Hindlimb muscle (tissue), 1 donor: ENCODE data around the gene ZSCAN20. TPM values are rescaled to one million over a fixed set of nuclear protein-coding genes. Genes with fewer than 3 reads are reported as not detected.

Source experiments
- DNase-seq: peaks from one replicate; pipeline ENCODE4 v3.0.0-alpha.2; 2013
- polyA plus RNA-seq: library from polyadenylated mRNA; unstranded; fragments of 120-200 nt; gene quantifications from one replicate; pipeline ENCODE4 v1.2.1, GENCODE V29; 2013; ENCODE audit not compliant: insufficient read length

Gene ZSCAN20
- 2.8 TPM for polyA plus RNA-seq

DNA sequence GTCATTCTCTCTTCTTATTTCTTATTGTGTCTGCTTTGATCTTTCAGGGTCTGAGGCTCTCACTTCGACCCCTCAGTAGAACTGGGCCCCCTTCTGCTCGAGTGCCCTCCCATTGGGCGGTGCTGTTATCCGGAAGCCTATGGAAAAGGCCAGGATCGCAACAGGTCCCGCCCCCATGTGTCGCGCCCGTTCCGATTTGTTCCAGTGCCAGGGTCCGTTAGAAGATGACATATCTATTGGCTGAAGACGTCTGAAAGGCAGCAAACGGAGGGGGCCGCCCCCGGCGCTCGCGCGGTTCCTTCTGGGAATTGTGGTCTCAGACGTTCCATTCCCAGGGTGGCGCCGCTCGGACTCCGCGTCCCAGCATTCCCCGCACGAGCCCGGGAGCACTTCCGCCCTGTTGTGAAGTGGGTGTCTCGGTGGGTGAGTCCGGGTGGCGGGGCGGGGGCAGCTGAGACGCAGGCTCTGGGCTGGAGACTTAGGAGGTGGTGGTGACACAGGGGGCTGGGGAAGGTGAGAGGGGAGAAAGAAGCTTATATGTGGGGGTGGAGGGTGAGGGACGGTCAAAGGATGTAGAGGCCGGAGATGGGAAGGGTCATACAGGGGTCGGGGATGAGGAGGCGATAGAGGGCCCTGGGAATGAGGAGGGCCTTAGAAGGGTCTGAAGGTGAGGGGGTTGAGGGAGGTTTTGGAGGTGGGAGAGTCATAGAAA lies at the start of gene ZSCAN20:
ZSCAN20 (plus strand) TSS at position 377 of the 712 bp plus-strand sequence. CDS start 6,644 bp downstream, outside the sequence.
- DNase-seq, result peak; percentile 98

DNA sequence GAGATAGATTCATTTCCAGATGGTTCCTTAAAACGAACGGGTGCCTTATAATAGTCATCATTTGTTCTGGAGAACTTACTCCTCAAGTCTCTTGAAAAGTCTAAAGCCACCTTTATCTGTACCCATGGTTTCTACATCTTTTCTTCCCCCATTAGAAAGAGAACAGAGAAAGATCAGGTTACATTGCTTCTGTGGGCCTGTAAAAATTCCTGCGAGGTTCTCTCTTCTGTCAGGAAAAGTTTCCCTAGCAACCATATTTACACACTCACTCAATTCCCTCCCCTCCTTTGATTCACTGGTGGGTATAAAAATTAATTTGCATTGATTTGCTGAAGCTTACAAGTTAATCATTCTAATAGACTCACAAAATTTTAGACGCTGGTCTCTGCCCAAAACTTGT lies 48.2 kb upstream of the ZSCAN20 start:
- DNase-seq, result no peak

DNA sequence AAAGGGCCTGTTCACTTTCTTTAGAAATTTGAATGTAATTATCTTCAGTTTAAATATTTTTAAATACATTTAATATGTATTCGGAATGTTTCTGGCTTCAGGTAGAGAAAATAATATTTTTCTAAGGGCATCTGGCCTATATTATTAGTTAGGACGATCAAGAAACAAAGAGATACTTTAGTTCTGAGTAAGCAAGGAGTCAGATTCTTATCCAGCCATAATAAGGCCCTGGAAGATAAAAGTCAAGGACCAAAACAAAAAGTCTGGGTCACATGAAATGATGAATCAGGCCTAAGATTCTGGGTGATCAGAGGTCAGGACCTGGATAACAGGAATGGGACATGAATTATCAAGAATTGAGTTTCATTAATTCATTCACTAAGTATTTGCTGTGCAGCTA lies 47.8 kb upstream of the ZSCAN20 start:
- no peak for DNase-seq

DNA sequence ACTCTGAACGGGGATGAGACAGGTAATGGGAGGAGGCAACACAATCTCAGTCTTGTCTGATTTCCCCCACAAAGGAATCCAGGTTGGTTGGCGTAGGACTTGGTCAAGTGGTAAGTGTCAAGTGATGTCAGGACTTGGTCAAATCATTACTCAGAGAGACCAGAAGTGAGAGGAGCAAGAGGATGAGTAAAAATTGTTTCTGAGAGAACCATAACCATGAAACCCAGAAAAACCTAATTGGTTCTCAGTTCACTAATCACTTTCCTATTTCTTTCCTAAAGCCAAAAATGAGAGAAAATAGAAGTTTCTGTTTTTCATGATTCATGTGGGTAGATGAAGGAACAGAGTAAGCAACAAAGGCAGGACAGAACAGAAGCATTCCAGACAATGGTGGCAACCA lies 46.5 kb upstream of the ZSCAN20 start:
- no peak for DNase-seq

DNA sequence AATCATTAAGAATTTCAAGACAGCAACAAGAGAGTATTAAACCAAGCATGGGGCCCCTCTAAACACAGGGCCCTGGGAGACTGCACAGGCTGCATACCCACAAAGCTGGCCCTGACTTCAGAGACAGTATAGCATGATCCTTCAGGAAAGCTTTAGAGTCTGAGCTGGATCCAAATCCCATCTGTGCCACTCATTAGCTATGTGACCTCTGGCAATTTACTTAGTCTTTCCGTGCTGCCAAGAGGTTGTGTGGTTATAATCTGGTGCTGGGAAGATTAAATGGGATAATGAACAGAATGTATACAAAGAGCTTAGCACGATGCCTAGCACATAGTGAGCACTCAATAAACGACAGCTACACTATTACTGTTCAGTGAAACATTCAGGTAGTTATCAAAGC lies 45.5 kb upstream of the ZSCAN20 start:
- DNase-seq, result no peak

DNA sequence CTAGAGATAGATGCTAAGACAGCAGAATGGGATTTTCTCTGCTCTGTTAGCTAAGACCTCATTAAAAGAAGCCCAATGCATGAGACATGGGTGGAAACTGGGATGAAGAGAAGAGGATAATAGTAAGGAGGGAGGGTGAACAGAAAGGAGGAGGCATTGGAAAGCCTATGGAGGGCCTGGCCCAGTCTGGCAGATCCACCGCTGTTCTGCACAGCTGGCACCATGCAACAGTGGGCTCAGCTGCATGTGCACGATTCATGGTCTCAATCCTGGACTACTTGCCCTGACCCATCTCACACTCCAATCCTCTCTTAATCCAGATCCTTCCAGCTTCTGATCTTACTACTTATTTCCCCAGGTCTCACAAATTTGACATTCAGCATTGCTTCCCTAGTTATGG lies 43.8 kb upstream of the ZSCAN20 start:
- no peak for DNase-seq

DNA sequence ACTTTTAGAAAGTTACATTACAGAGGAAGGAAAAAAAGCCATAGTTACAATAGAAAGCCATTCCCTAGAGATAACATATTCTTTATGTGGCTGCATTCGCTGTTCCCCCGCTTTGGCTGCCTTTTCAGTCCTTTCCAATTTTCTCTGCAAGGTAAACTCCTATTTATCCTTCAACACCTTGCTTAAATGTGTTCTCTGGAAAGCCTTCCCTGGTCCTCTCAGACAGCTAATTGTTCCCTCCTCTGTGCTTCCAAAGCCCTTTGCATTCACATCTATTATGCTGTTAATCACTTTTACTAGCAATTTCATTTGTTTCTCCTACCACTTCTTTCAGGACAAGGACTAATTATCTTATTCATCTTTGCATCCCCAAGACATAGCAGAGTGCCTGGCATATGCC lies 43.1 kb upstream of the ZSCAN20 start:
- DNase-seq, result no peak

DNA sequence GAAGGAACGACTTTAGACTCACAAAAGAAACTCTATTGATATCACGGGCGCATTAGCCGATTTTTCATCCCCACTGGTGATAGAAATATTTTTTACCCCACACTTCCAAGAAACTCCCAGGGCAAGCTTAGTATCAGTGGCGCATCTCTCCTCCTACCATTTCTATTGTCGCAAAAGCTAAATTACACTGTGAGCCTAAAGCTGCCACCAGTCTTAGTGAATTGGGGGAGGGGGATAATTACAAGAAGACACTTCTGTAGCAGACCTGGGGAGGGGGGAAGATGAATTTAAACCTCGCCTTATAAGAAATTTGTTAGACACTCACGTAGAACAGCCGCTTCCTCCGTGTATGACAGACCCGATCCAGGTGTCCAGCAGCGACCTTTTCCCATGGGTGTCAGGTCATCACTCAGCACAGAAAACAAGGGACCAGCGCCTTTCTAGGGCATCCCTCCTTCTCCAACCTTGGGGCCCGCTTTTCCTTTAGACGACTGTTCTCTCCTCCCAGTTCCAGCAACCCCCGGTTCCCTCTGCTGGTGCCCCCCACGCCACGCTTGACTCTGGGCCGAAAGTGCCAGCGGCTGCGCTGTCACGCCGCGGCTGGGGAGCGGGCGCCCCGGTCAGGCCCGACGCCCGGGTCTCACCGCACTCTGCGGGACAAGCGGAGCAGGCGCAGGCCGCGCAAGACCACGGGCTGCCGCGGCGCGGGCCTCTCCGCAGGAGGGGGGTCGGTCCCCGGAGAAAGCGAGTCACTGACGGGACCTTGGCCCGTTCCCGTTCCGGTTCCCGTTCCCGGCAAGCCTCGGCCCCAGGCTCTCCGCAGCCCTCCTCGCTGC lies 42.4 kb upstream of the ZSCAN20 start:
- DNase-seq, result peak; percentile 45

DNA sequence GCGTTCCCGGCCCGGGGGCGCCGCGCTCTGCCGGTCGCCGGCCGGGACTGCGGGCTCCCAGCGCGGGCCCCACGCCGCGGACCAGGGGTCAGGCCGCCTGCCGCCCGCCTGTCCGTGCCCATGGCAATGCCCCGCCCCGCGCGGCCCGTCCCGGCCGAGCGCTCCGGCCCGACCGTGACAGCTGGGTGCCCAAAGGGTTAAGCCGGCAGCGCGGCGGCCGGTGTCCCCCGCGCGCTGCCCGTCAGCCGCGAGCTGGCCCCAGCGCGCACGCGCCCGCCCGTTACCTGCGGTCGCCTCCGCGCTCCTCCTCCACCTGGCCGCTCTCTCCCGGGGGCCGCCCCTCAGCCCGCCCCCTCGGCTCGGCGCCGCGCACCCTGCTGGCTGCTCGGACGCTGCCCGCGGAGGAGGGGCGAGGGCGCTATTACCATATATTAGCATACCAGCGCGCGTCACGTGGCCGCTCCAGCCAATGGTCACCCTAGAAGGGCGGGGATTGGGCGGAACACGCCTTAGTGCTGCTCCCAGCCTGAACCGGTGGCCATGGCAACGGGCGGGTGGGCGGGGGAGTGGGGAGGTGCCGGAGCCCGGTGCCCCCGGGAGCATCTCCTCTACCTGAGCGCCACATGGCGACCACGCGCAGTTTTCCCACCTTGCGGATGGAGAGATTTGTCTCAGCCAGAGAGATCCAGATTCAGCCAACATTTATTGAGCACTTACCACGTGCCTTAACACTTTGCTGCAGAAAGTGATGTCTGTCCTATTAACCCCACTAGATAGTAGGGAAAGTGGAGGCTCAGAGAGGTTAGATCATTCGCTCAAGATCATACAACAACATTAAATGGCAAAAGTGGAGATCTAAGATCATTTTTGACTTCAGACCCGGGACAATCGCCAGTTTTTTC lies 41.5 kb upstream of the ZSCAN20 start, which contains the start of gene PHC2:
PHC2 (minus strand) TSS at position 404 of the 902 bp plus-strand sequence. CDS start 55,556 bp downstream, outside the sequence.
- peak; percentile 95 for DNase-seq

DNA sequence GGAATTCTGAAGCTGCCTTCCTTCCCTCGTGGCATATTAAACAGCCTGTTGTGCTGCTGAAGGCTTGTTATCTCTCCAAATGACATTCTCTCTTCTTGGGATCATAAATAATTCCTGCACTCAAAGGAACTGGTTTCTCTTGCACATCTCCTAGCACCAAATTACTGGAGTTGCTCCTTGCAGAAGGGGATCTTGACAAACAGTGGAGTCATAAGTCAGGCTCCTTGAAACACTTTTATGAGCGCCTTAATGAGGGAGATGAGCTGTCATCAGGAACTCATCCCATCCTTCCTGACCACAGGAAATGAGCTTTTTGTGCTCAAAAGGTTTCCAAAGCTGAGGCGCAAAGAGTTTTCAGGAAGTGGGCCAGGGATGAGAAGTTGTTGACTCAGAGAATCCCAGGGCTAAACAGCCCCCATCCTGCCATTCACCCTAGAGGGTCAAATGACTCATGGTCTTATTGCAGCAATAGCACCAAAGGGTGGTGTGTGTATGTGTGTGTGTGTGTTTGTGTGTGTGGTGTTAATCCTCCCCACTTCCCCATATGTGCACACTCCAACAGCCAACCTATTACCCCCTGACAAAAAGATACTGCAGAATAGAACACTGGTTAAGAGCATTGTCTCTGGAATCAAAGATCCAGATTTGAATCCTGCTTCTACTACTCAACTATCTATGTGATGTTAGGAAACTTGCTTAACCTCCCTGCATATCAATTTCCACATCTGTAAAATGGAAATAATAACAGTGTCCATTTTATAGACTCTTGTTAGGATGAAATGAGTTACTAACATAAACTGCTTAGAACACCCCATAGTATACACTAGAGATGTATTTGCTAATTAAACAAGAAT lies 38.7 kb upstream of the ZSCAN20 start:
- DNase-seq, result peak; percentile 21

DNA sequence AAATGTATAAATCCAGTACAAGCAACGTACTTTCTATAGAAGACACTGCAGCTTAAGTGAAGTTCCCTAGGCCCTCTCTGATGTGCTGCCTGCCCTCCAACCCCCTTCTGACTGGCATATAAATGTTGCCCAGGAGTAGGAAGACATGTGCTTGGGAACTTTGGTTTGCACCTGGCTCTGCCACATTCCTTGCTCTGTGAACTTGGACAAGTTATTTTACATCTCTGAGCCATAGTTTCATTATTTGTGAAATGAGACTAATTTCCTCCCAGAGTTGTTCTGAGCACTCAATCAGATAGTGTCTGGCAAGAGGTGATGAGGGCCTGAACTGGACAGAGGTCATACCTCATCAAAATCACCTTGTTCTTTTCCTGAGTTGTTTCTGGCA lies 38.1 kb upstream of the ZSCAN20 start:
- DNase-seq, result no peak

DNA sequence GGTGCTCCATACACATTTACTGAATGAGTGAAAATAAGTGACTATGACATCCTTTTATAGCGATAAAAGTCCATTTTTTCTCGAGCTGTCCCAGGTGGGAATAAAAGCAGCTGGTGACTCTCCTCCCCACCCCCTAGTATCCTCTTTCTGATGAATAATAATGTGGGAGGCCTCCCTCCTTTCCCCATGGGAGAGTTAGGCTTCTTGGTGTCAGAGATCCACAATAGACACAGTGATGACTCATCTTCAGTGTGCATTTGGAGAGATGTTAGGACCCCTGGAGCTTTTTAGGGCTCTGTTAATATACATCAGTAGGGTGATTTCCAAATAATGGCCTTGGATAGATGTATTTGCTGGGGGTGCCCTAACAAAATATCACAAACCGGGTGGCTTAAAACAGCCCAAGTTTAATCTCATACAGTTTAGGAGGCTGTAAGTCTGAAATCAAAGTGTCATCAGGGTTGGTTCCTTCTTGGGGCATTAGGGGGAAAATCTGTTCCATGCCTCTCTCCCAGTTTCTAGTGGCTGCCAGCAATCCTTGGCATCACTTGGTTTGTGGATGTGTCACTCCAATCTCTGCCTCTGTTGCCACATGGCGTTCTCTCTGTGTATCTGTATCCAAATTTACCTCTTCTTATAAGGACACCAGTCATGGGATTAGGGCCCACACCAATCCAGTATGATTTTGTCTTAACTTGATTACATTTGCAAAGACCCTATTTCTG lies 37.2 kb upstream of the ZSCAN20 start:
- no peak for DNase-seq

DNA sequence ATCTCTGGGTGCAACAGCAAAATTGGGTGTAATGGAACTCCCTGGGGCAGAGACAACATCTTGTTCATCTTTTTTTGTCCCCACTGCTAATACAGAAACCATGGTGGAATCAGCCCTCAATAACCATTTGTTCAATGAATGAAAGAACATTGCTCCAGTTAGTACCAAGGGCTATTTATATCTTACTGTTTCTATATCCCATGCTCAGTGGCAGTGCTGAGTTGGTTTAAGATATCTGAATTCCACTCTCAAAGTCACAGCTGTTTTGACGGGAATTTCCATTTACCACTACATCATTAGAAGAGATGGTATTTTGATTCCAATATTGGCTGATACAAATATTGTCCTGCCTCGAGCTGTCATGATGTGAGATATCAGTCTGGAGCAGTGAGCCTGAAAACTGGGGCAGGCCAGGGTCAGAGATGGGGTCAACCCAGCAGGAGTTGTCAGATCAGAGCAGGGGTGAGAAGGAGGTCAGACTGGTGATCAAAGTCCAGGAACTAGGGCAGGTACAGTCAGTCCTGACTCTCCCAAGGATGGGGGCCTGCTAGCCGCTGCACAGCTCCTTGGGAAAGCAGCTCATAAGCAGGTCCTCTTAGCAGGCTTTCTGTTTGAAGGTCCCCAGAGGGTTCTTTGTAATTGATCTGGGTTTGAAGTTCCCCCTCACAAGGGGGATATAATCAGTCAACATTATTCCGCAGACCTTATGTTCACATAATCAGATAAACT lies 35.7 kb upstream of the ZSCAN20 start:
- no peak for DNase-seq

DNA sequence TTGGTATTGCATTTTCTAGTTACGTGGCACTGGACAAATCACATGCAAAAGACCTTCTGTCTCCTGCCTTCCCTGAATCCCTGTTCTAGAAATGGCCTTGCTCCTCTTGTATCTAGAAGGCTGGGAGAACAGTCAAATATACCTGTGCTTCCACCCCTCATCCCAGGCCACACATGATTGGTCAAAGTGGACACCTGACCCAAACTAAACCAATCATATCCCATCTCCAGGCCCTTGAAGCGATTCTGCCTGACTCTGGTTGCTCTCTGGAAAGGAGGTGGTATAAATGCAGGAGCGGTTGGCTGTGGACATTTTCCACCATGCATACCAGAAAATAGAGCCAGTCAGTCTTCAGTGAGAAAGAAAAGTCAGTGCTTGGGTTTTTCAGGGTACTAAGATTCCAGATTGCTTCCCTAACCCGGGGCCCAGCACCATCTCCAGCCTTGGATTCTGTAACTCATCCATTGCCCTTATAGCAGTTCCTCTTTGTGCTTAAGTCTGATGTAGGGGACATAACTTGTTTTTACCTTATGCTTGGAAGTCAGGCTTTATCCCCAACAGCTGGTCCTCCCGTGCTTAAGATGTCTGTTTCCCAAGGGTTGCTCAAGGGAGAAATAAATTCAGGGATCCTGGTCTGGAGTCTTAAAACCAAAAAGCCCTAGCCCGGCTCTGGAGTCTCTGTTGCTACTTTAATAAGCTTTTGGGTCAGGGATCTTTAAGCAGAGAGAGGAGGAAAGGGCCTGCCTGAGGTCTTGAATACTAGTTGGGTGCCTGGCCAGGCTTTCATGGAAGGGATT lies 33.9 kb upstream of the ZSCAN20 start:
- DNase-seq, result no peak

DNA sequence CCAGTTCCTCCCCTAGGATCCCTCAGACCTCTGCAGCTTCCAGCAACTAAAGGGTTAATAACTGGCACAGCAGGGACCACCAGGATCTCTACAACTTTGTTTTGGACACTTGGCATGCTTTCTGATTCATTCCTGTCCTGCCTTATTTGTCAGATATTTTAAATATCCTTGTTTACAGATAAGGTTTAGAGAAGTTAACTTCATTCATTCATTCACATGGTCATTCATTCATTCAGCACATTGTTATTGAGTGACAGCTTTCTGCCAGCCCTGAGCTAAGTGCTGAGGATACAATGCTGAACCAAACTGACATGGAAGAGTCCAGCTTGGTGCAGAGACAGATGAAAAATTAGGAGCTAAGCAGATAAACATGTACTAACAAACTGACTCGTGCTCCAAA lies 32.8 kb upstream of the ZSCAN20 start:
- no peak for DNase-seq

DNA sequence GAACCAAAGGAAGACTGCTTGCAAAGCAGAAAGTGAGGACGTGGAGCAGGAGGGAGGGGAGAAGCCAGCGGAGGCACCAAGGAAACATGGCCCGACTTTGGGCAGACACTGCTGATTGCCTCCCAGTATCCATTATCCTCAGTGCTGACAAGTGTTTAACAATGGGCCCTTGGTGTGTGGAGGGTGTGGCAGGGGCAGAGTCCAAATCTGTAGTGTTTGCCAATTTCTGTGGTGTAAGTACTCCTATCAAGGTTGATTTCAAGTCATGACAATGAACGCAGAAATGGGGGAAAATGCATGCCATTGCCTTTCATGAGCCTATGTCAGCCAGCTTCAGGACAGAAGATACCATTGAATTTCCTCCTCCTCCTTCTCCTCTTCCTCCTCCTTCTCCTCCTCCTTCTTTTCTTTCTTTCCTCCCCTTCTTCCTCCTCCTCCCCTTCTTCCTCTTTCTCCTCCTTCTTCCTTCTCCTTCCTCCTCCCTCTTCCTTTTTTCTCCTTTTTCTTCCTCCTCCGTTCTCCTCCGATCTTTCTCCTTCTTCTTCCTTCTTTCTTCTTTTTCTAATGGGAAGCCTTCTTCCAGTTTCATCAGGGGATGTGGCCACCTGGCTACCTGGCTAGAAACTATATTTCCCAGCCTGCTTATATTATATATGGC lies 31.2 kb upstream of the ZSCAN20 start:
- DNase-seq, result no peak

DNA sequence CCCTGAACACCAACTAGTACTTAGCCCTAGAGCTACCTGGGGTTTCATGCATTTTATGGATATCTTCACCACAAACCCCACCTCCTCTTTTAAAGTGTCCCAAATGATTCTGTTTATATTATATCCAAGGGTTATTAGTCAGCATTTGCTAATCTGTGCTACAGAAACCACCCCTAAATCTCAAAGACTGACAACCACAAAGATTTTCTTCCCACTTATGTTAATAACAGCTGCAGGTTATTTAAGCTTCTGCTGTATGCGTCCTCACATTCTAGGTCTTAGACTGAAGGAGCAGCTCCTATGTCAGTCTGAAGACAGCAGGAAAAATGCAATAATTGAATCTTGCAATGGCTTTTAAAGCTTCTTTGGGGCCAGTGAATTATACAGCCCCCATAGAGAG lies 30.3 kb upstream of the ZSCAN20 start:
- DNase-seq, result no peak

DNA sequence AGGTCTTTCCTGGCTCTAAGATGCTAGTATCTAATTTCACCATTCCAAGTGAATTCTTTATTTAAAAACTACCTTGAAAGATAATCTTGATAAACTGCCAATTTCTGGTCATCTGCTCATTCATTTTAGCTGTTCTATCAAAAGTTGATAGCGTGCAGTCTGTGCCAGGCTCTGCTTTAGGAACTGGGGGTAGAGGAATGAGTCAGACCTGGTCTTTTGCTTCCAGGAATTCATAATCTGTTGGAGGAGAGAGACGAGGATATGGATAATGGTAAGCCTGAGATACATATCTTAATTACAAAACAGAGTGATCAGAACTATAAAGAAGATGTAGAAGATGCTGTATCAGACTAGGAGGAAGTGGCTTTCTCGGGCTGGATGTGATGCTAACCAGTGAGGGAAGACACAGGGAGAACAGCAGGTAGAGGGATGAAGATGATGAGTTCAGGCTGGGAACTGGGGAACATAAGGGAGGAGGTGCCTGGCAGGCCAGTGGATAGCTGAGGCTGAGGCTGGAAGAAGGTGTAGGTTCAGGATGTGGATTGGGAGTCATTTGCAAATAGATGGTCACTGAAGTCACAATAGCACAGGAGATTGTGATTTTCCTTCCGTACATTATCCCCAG lies 29.3 kb upstream of the ZSCAN20 start:
- no peak for DNase-seq
